ENCODE data around the gene PEAK1. TPM values are rescaled to one million over a fixed set of nuclear protein-coding genes. Genes with fewer than 3 reads are reported as not detected.

Gene PEAK1
- polyA plus RNA-seq, 1 experiment = 40.7 TPM

DNA sequence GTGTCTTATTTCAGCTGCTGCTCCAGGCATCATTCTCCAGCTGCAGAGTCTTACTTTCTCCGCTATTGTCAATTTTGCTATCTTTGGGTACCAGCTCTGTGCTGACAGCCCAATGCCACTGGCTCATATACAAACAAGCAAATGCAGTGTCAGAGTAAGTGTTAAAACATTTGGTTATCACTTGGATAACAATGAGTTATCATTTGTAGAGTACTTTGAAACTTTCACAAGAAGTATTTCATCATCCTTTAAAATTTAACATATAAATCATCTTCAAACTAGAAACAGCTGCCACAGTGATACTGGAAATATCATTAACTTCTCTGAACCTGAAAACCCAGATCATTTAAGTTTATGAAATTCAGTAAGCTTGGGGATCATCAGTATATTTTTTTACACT, 362.8 kb downstream of the PEAK1 start:
- no peak for DNase-seq (ENCODE audit: low read depth)
- Histone ChIP-seq H3K27me3 (ENCODE audit: control insufficient read depth, insufficient read depth, low read length) (no peaks in the 10 kb centered on the region), H3K4me3 (ENCODE audit: low read depth, low read length) (no peak overlapping the region), H3K36me3 (ENCODE audit: control insufficient read depth, insufficient read depth, low read length) (peaks cover 2% of the 10 kb centered on the region)
- POLR2A ChIA-PET = no interaction called here
- CTCF ChIA-PET = interaction anchor here (1.0 to 1.6 kb wide), 2 partner anchors 22 to 34 kb away, joined by 4 to 6 read pairs; no protein-coding TSS in a partner anchor
- TF ChIP-seq, protein P1, sequence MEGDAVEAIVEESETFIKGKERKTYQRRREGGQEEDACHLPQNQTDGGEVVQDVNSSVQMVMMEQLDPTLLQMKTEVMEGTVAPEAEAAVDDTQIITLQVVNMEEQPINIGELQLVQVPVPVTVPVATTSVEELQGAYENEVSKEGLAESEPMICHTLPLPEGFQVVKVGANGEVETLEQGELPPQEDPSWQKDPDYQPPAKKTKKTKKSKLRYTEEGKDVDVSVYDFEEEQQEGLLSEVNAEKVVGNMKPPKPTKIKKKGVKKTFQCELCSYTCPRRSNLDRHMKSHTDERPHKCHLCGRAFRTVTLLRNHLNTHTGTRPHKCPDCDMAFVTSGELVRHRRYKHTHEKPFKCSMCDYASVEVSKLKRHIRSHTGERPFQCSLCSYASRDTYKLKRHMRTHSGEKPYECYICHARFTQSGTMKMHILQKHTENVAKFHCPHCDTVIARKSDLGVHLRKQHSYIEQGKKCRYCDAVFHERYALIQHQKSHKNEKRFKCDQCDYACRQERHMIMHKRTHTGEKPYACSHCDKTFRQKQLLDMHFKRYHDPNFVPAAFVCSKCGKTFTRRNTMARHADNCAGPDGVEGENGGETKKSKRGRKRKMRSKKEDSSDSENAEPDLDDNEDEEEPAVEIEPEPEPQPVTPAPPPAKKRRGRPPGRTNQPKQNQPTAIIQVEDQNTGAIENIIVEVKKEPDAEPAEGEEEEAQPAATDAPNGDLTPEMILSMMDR (IDR thresholded peaks at IDR 0.05; ENCODE audit: insufficient read depth, low read depth, low read length) = no peak

DNA sequence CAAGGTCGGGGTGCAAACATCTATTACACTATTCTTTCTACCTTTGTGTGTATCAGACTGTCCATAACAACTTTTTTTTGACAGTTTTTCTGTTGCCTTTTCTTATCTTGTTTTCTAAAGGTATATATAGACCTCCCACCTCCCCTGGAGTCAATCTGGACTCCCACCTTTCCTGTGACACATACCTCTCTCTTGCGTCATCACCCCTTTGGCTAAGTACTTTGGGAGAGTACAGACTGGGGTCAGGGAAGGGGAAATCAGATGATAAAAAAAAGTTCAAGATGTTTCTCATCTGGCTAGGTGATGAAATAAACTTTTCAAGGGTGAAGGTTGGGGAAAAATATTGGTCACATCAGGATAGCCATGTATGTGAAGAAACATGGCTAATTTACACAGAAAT, 366.2 kb downstream of the PEAK1 start:
- no peak for DNase-seq (ENCODE audit: low read depth)
- ChIA-PET POLR2A (no interaction called here), CTCF (no interaction called here)
- Histone ChIP-seq H3K27me3 (ENCODE audit: control insufficient read depth, insufficient read depth, low read length) (no peaks in the 10 kb centered on the region), H3K4me3 (ENCODE audit: low read depth, low read length) (no peak overlapping the region), H3K36me3 (ENCODE audit: control insufficient read depth, insufficient read depth, low read length) (peaks cover 3% of the 10 kb centered on the region)
- TF ChIP-seq, protein P1 (IDR thresholded peaks at IDR 0.05; ENCODE audit: insufficient read depth, low read depth, low read length) = no peak

DNA sequence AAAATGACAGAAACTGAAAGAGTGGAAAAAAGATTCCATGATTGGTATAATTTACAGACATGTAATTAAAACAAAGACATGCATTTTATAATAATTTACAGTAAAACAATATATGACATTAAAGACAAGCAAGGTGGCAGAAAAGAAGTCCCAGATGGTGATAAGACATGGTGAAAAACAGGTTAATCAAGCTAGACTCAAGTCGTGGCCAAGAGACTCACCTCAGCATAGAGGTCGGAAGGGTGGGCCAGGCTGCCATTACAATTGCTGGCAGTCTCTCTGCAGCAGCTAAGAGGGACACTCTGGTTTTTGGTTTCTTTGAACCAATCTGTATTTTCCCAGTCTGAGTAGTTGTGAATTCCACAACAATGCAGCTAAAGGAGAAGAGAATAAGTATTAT, 367.3 kb downstream of the PEAK1 start:
- peaks cover 3% of the 10 kb centered on the region for H3K36me3 ChIP-seq (ENCODE audit: control insufficient read depth, insufficient read depth, low read length)
- H3K4me3 ChIP-seq (ENCODE audit: low read depth, low read length) = no peak overlapping the region
- ChIA-PET POLR2A (no interaction called here), CTCF (interaction anchor here (0.9 to 1.1 kb wide), 2 partner anchors 29 to 53 kb away, joined by 4 read pairs; no protein-coding TSS in a partner anchor)
- no peak for DNase-seq (ENCODE audit: low read depth)
- TF ChIP-seq, protein P1 (IDR thresholded peaks at IDR 0.05; ENCODE audit: insufficient read depth, low read depth, low read length) = no peak
- no peaks in the 10 kb centered on the region for H3K27me3 ChIP-seq (ENCODE audit: control insufficient read depth, insufficient read depth, low read length)

Other genes with a start within 250 kb of the PEAK1 start
- 31.0 and 40.1 TPM in 2 replicates for gene HMG20A, start 784 bp upstream of the PEAK1 start, polyA plus RNA-seq (2011; rRNA removed)
- not detected in 2 replicates for gene LINGO1, start 212.8 kb upstream of the PEAK1 start, polyA plus RNA-seq (2011; rRNA removed)